Adrenal gland (tissue), 12 donors: ENCODE results near the gene LSM2. TPM values are rescaled to one million over a fixed set of nuclear protein-coding genes. Genes with fewer than 3 reads are reported as not detected.

Source experiments
- DNase-seq, 7 donors: peaks; one replicate each; pipeline ENCODE4 v3.0.0-alpha.2; 2019 to 2020
- H3K27ac ChIP-seq, 5 donors: fragments of 200-600 bp; sonication (generic) in 4 of 5; 1 replicate in 3 of 5; 2 replicates in 2 of 5; pipeline versions ENCODE4 v1.5.1 to v1.8.0; 2016 to 2020; ENCODE audit warnings: mild to moderate bottlenecking in 1 of 5
- H3K27me3 ChIP-seq: fragments of 200-600 bp; 2 replicates; pipeline ENCODE4 v1.8.0; 2021
- H3K36me3 ChIP-seq, 2 donors: fragments of 200-600 bp; replicated peaks in 1 of 2; 1 replicate in 1 of 2; 2 replicates in 1 of 2; pipeline versions ENCODE4 v1.5.1 to v1.8.0; 2018 to 2022
- H3K4me1 ChIP-seq, 2 donors: fragments of 200-600 bp; replicated peaks in 1 of 2; 1 replicate in 1 of 2; 2 replicates in 1 of 2; pipeline versions ENCODE4 v1.5.1 to v1.8.0; 2018 to 2021
- H3K4me3 ChIP-seq, 4 donors: fragments of 200-600 bp; sonication (generic) in 3 of 4; one replicate each; pipeline ENCODE4 v1.5.1; 2016 to 2018
- H3K9me3 ChIP-seq, 3 donors: fragments of 200-600 bp; sonication (generic) in 1 of 3; replicated peaks in 1 of 3; 1 replicate in 2 of 3; 2 replicates in 1 of 3; pipeline versions ENCODE4 v1.5.1 to v1.8.0; 2016 to 2021
- CTCF ChIP-seq, 6 experiments: fragments of 450-650 bp in 4 of 6; fragments of 200-600 bp in 2 of 6; sonication (generic) in 1 of 6; IDR thresholded peaks; 1 replicate in 5 of 6; 2 replicates in 1 of 6; pipeline versions ENCODE4 v1.5.1 to v1.8.0; 2016 to 2021; ENCODE audit warnings: antibody characterized with exemption in 6 of 6, mild to moderate bottlenecking in 2 of 6, moderate library complexity in 1 of 6
- POLR2A ChIP-seq, 2 donors: fragments of 450-650 bp; IDR thresholded peaks; one replicate each; pipeline ENCODE4 v1.6.1; 2017; ENCODE audit warnings: antibody characterized with exemption in 2 of 2, mild to moderate bottlenecking in 2 of 2, moderate library complexity in 1 of 2
- WGBS, 4 donors: extraction: QIAGEN DNeasy Blood & Tissue Kit in 2 of 4; methylation state at CpG; one replicate each; pipeline versions ENCODE4 v1.1.5 to v1.1.7; 2013 to 2017; 5-methylcytosine and 5-hydroxymethylcytosine counted together
- intact Hi-C, 2 donors: fragments of 100-400 bp; cut with DNase I; formaldehyde crosslinking; loops; one replicate each; pipeline versions ENCODE4 v1.14.1 to v1.15.0; 2022 to 2023
- polyA plus RNA-seq, 3 donors: library from polyadenylated mRNA; stranded (reverse); fragments of 200-250 nt in 2 of 3; fragments of 350-450 nt in 1 of 3; fragmentation: Illumina TruSeq in 1 of 3; extraction: RNeasy Lipid Tissue Mini Kit (QIAGEN cat#74804) in 1 of 3; gene quantifications; one replicate each; pipeline ENCODE4 v1.2.3, GENCODE V29; 2013 to 2014
- total RNA-seq, 9 donors: library from RNA; depleted of rRNA in 4 of 9; stranded (reverse); fragments of >200 nt in 4 of 9; fragments of 120-200 nt in 1 of 9; fragmentation: NEBNext Ultra II Directional in 1 of 9; extraction: Animal tissue kit (Norgen Biotek cat#: 25700) in 1 of 9; gene quantifications; one replicate each; pipeline versions ENCODE4 v1.1.0 to v1.2.4, GENCODE V29; 2013 to 2023
- donor health status: healthy with polysubstance abuse.
- donor health status: Bipolar disorder and iron deficiency.
- donor health status: DM: yes; HTN: yes; CAD: no.
- donor health status: DM: no; HTN: no; CAD: no.
- donor health status: DM: no; HTN: no; CAD: no.
- donor health status: DM: yes; HTN: yes; CAD: no.

Gene LSM2
- total and polyA plus RNA-seq, 12 donors: 28.0 to 61.3 (median 43.2) TPM

- Histone ChIP-seq H3K36me3 (peaks cover 0 to 76% of the 10 kb centered on the region in 2 donors), H3K4me1 (peaks cover 0 to 1% of the 10 kb centered on the region in 2 donors), H3K27ac (no peak overlapping the region), H3K9me3 (no peaks in the 10 kb centered on the region), H3K27me3 (no peaks in the 10 kb centered on the region), H3K4me3 (no peak overlapping the region)
- intact Hi-C loops: no loop called here
- 82 to 94% (median 91%) methylated on average over 7 to 32 of the region's 32 CpGs for WGBS, 4 donors
- no peak for DNase-seq
- TF ChIP-seq CTCF (IDR thresholded peaks at IDR 0.05): no peak
- no peak for TF ChIP-seq POLR2A (IDR thresholded peaks at IDR 0.05)
Observed at GRCh38 chr6:31782126-31782855, 24.5 kb downstream of the LSM2 start.

GRCh38 chr6:31781244-31782125, 25.3 kb downstream of the LSM2 start:
- Histone ChIP-seq H3K27me3 (no peaks in the 10 kb centered on the region), H3K9me3 (no peaks in the 10 kb centered on the region), H3K27ac (no peak overlapping the region), H3K4me3 (no peak overlapping the region), H3K36me3 (peaks cover 0 to 74% of the 10 kb centered on the region in 2 donors), H3K4me1 (peaks cover 6 to 8% of the 10 kb centered on the region in 2 donors)
- no peak for TF ChIP-seq POLR2A (IDR thresholded peaks at IDR 0.05)
- no peak for TF ChIP-seq CTCF (IDR thresholded peaks at IDR 0.05)
- 79 to 96% (median 94%) methylated on average over 9 to 23 of the region's 23 CpGs for WGBS, 4 donors
- intact Hi-C loops: no loop called here
- no peak for DNase-seq

- DNase-seq: no peak
- Histone ChIP-seq H3K9me3 (no peaks in the 10 kb centered on the region), H3K4me3 (no peak overlapping the region), H3K27ac (no peak overlapping the region), H3K4me1 (peaks cover 6 to 8% of the 10 kb centered on the region in 2 donors), H3K36me3 (peaks cover 0 to 74% of the 10 kb centered on the region in 2 donors), H3K27me3 (no peaks in the 10 kb centered on the region)
- intact Hi-C loops: no loop called here
- TF ChIP-seq CTCF (IDR thresholded peaks at IDR 0.05) (no peak), POLR2A (IDR thresholded peaks at IDR 0.05) (no peak)
- 89 to 95% (median 93%) methylated on average over 4 to 20 of the region's 20 CpGs for WGBS, 4 donors
Observed at GRCh38 chr6:31780507-31781243, 26.1 kb downstream of the LSM2 start.

GRCh38 chr6:31779908-31780307, 26.9 kb downstream of the LSM2 start:
- no peak overlapping the region for H3K27ac ChIP-seq
- H3K4me3 ChIP-seq: no peak overlapping the region
- peaks cover 6 to 8% of the 10 kb centered on the region in 2 donors for H3K4me1 ChIP-seq
- intact Hi-C loops: no loop called here
- peaks cover 0 to 66% of the 10 kb centered on the region in 2 donors for H3K36me3 ChIP-seq
- TF ChIP-seq CTCF (IDR thresholded peaks at IDR 0.05) (no peak), POLR2A (IDR thresholded peaks at IDR 0.05) (no peak)
- no peaks in the 10 kb centered on the region for H3K9me3 ChIP-seq
- H3K27me3 ChIP-seq: no peaks in the 10 kb centered on the region
- 91 to 95% (median 94%) methylated on average over 3 to 10 of the region's 10 CpGs; no CpG with 5 or more reads in 1 of the 4 donors for WGBS, 4 donors
- no peak for DNase-seq
